Brain microvascular endothelial cell (primary cell): ENCODE data around the gene STRN.
"Not testable (repeated sequence)": the region's sequence is repeated elsewhere in the genome, so short reads cannot be mapped to it uniquely, and the experiment has no call there.

Experiments used
- DNase-seq: peaks from one replicate; pipeline ENCODE4 v3.0.0-alpha.2; 2020
- H3K27ac ChIP-seq: fragments of 250-450 bp; sonication (Bioruptor Pico); 2 replicates; pipeline ENCODE4 v1.5.1; 2020; ENCODE audit warnings: mild to moderate bottlenecking, moderate library complexity
- H3K27me3 ChIP-seq: fragments of 250-450 bp; sonication (Bioruptor Pico); replicated peaks from 2 replicates; pipeline ENCODE4 v1.5.1; 2020; ENCODE audit warnings: mild to moderate bottlenecking
- H3K36me3 ChIP-seq: fragments of 250-450 bp; sonication (Bioruptor Pico); replicated peaks from 2 replicates; pipeline ENCODE4 v1.5.1; 2020; ENCODE audit warnings: mild to moderate bottlenecking
- H3K4me3 ChIP-seq: 2 replicates; pipeline ENCODE4 v1.5.1; 2011; ENCODE audit warnings: low read depth, mild to moderate bottlenecking, control low read depth, low read length, moderate library complexity
- CTCF ChIP-seq: IDR thresholded peaks from 2 replicates; pipeline ENCODE4 v1.5.1; 2011; ENCODE audit warnings: low read depth, mild to moderate bottlenecking, moderate library complexity, low read length, control low read depth, inconsistent platforms; ENCODE audit errors: missing control alignments
- in situ Hi-C: cut with HindIII; loops from 2 replicates; pipeline ENCODE4 v1.10.0; 2017; ENCODE audit warnings: low sequenced_read_pairs, low pct_ligation_motif_present

The STRN gene

DNA sequence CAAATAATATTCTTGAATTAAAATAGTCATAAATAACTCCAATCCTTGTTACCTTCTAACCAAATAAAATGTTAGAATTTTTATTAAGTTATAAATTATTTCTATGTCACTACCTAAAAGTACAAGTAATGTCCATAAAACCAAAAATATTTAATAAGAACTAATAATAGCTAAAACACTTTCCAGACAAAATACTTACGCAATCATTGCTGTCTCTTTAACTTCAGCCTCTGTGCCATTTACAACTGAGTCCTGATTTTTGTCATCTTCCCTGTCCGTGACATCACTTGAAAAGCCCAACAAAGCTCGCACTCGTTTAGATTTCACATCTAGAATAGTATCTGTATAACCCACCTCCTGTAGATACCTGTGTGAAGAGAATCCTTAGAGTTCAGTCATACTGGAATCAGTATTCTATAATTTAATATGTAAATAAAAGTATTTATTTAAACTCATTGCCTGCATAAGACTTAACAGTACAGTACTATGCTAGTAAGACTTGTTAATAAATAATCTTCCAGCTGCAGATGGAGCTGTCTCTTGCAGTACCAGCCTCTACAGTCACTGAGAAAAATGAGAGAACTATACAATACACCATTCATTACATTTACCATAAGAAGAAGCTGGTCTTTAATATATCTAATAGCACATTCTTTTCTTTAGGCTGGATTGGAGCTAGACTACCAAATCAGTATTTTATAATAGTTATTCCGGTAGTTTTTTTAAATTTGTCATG, 63.8 kb downstream of the STRN start:
- Histone ChIP-seq H3K27ac (no peak overlapping the region), H3K27me3 (no peaks in the 10 kb centered on the region)

DNA sequence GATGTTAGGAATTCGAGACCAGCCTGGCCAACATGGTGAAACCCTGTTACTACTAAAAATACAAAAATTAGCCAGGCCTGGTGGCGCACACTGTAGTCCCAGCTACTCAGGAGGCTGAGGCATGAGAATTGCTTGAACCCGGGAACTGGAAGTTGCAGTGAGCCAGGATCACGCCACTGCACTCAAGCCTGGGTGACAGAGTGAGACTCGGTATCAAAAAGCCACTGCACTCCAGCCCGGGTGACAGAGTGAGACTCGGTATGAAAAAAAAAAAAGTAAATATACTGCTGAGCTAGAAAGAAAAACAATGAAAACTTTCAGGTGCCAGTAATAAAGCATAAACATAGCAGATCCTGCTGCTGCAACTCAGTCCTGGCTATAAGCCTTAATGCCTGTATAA, 73.5 kb downstream of the STRN start:
- Histone ChIP-seq H3K4me3 (no peak overlapping the region), H3K27me3 (no peaks in the 10 kb centered on the region), H3K27ac (no peak overlapping the region), H3K36me3 (no peaks in the 10 kb centered on the region)
- TF ChIP-seq CTCF, result no peak
- DNase-seq, result no peak
- in situ Hi-C loops, result no loop called here

More for the DNA sequence above, 63.8 kb downstream of the STRN start:
- in situ Hi-C loops, result no loop called here
- DNase-seq, result no peak
- TF ChIP-seq CTCF, result no peak
- Histone ChIP-seq H3K4me3 (no peak overlapping the region), H3K36me3 (no peaks in the 10 kb centered on the region)

DNA sequence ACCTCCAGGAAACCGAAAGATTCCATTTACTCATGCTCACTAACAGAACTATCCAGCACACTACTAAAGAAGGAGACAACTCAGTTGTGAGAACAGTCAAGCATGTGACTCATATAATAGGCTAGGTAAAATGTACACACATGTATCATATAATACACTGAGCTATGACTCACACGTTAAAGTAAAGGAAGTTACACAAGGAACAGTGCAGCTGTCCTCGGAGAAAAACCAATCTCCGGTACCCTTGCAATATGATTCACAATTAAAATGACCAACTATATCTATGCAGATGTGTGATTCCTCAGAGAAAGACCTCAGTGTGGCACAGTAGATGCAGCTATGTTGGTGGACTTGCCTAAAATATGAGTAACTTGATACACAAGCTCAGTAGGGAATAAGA, 76.5 kb downstream of the STRN start:
- H3K4me3 ChIP-seq, result peak overlapping the region; percentile 29
- H3K27me3 ChIP-seq, result no peaks in the 10 kb centered on the region
- H3K27ac ChIP-seq, result peak overlapping the region; percentile 71
- in situ Hi-C loops, result no loop called here
- DNase-seq, result peak; percentile 89
- TF ChIP-seq CTCF, result no peak
- no peaks in the 10 kb centered on the region for H3K36me3 ChIP-seq

GRCh38 chr2:36887095-36887494, 79.2 kb downstream of the STRN start:
- H3K27ac ChIP-seq, DNase-seq, H3K36me3 ChIP-seq, H3K4me3 ChIP-seq, in situ Hi-C loops, H3K27me3 ChIP-seq: not testable (repeated sequence)

DNA sequence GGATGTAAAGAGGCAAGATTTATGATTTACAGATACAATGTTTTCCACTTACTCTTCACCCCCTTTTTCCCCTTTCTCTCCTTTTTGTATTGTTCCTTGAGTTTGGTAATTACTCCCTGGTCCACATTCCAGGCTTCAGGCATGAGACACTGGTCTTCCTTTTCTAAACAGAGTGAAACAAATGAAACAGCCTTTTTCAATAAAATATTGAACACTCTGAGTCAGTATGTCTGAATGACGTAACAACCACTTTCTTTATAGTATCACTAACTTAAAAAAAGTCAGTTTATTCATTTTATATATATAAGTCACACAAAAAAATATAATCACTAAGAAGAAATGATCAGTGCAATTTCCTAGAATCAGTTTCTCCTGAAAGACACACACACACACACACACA, 79.7 kb downstream of the STRN start:
- no peak overlapping the region for H3K4me3 ChIP-seq
- no peak for TF ChIP-seq CTCF
- H3K27ac ChIP-seq, result no peak overlapping the region
- H3K27me3 ChIP-seq, result no peaks in the 10 kb centered on the region
- H3K36me3 ChIP-seq, result peaks cover 2% of the 10 kb centered on the region
- in situ Hi-C loops, result no loop called here
- no peak for DNase-seq

- H3K27me3 ChIP-seq, result no peaks in the 10 kb centered on the region
- no peak for DNase-seq
- H3K27ac ChIP-seq, result no peak overlapping the region
- TF ChIP-seq CTCF, result no peak
- peaks cover 2% of the 10 kb centered on the region for H3K36me3 ChIP-seq
- in situ Hi-C loops, result no loop called here
- H3K4me3 ChIP-seq, result no peak overlapping the region
Measured at GRCh38 chr2:36885605-36886004, 80.7 kb downstream of the STRN start.
